SK-N-MC (cell line): ENCODE data around the gene AUNIP.

Experiments used
- EZH2 ChIP-seq: fragments of 200-600 bp; sonication (generic); IDR thresholded peaks from one replicate; pipeline ENCODE4 v1.6.1; 2017; ENCODE audit warnings: antibody characterized with exemption
- POLR2AphosphoS5 ChIP-seq: IDR thresholded peaks from 2 replicates; pipeline ENCODE4 v1.6.1; 2012; ENCODE audit warnings: mild to moderate bottlenecking, low read depth, low read length, borderline replicate concordance

DNA sequence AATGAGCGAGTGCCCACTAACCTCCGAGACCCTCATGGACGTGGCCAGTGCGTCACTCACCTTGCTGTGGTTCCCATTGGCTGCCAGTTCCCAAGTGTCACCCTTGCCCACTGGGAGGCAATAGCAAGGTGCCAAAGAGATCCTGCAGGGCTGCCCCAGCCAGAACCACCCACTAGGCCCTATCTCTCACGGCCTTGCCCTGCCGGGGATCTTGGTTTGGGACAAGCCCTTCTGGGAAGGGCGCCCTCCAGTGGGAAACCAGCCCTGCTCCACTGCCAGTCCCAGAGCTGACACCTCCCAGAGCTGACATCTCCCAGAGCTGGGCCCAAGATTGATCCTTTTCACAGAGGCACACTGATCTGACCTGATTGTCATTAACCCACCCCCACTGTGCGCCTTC is 61.3 kb downstream of the AUNIP start:
- TF ChIP-seq EZH2 (no peak), POLR2AphosphoS5 (no peak)
